Parathyroid adenoma (tissue), 2 donors: Measurements from ENCODE around the gene CBL.

Source experiments
- H2AFZ ChIP-seq: fragments of 300-600 bp; sonication (generic); one replicate; pipeline ENCODE4 v1.7.0; 2017; ENCODE audit warnings: antibody characterized with exemption, mild to moderate bottlenecking
- H3K27ac ChIP-seq: fragments of 300-600 bp; sonication (generic); one replicate; pipeline ENCODE4 v1.7.0; 2017
- H3K27me3 ChIP-seq: fragments of 300-600 bp; sonication (generic); one replicate; pipeline ENCODE4 v1.7.0; 2017; ENCODE audit warnings: low read length; ENCODE audit not compliant: control insufficient read depth, insufficient read depth
- H3K36me3 ChIP-seq: fragments of 300-600 bp; sonication (generic); one replicate; pipeline ENCODE4 v1.7.0; 2017; ENCODE audit warnings: low read length; ENCODE audit not compliant: control insufficient read depth, insufficient read depth
- H3K4me1 ChIP-seq: fragments of 300-600 bp; sonication (generic); one replicate; pipeline ENCODE4 v1.7.0; 2017; ENCODE audit warnings: control low read depth
- H3K4me2 ChIP-seq: fragments of 300-600 bp; sonication (generic); one replicate; pipeline ENCODE4 v1.7.0; 2017; ENCODE audit warnings: low read length
- H3K4me3 ChIP-seq: fragments of 300-600 bp; sonication (generic); one replicate; pipeline ENCODE4 v1.7.0; 2017; ENCODE audit warnings: low read depth, low read length
- H3K79me2 ChIP-seq: fragments of 300-600 bp; sonication (generic); one replicate; pipeline ENCODE4 v1.7.0; 2017; ENCODE audit warnings: control low read depth
- H3K9ac ChIP-seq: fragments of 300-600 bp; sonication (generic); one replicate; pipeline ENCODE4 v1.7.0; 2017; ENCODE audit warnings: mild to moderate bottlenecking
- H3K9me3 ChIP-seq: fragments of 300-600 bp; sonication (generic); one replicate; pipeline ENCODE4 v1.7.0; 2017; ENCODE audit warnings: low read length; ENCODE audit not compliant: control insufficient read depth
- CTCF ChIP-seq: fragments of 300-600 bp; sonication (generic); IDR thresholded peaks from one replicate; pipeline ENCODE4 v1.7.0; 2017; ENCODE audit warnings: antibody characterized with exemption, mild to moderate bottlenecking
- donor health status: primary hyperparathyroidism.

Gene CBL

DNA sequence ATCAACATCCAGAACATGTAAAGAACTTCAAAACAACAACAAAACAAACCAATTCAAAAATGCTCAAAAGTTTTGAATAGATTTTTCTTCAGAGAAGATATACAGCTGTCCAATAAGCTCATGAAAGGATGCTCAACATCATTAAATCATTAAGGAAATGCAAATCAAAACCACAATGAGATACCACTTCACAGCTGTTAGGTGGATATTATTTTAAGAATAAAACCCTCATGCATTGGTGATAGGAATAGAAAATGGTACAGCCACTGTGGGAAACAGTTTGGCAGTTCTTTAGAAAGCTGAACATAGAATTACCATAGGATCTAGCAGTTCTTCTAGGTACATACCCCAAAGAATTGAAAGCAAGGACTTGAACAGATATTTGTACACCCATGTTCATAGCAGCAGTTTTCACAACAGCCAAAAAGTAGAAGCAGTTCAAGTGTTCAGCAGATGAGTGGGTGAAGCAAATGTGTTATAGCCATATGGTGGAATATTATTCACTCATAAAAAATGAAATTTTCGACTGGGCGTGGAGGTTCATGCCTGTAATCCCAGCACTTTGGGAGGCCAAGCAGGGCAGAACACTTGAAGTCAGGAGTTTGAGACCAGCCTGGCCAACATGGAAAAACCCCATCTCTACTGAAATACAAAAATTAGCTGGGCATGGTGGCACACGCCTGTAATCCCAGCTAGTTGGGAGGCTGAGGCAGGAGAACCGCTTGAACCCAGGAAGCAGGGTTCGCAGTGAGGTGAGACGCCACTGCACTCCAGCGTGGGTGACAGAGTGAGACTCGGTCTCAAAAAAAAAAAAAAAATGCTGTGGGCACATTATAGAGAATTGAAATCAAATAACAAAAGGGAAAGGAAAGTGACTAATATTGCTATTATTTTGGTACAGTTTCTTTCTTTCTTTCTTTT, 42.9 kb downstream of the CBL start:
- Histone ChIP-seq H3K9me3 (no peaks in the 10 kb centered on the region), H3K79me2 (no peaks in the 10 kb centered on the region), H3K36me3 (no peaks in the 10 kb centered on the region), H2AFZ (no peak overlapping the region), H3K27me3 (no peaks in the 10 kb centered on the region), H3K4me3 (no peak overlapping the region), H3K27ac (no peak overlapping the region), H3K4me1 (no peaks in the 10 kb centered on the region), H3K4me2 (no peak overlapping the region), H3K9ac (no peak overlapping the region)
- TF ChIP-seq CTCF: no peak

DNA sequence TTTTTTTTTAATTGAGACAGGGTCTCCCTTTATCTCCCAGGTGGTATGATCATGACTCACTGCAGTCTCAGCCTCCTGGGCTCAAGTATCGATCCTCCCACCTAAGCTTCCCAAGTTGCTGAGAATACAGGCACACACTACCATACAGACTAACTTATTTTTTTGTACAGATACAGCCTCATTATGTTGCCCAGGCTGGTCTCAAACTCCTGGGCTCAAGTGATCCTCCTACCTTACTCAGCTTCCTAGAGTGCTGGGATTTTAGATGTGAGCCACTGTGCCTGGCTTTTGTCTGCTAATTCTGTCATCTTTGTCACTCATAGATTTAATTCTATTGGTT, 43.5 kb downstream of the CBL start:
- no peak overlapping the region for H3K4me2 ChIP-seq

DNA sequence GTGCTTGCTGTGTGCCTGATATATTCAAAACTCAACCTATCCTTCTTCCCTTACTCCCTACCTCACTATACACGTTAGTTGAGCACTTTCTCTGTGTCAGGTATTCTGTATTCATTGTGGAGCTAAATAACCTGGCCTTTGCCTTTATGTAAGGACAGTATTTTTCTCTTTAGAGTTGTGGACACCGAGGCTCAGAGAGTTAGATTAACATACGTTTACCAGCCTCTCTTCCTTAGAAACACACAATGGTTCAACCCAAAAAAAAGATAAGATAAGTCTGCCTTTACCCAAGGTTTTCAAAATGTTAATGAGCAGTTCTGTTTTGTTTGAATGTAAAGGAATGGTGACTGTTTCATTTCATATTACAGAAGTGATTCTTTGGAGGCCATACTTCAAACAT, 45.0 kb downstream of the CBL start:
- Histone ChIP-seq H3K4me3 (no peak overlapping the region), H3K79me2 (no peaks in the 10 kb centered on the region), H3K4me1 (no peaks in the 10 kb centered on the region), H3K36me3 (no peaks in the 10 kb centered on the region), H3K4me2 (no peak overlapping the region), H3K27ac (no peak overlapping the region), H3K9me3 (no peaks in the 10 kb centered on the region), H3K27me3 (no peaks in the 10 kb centered on the region), H2AFZ (no peak overlapping the region), H3K9ac (no peak overlapping the region)
- no peak for TF ChIP-seq CTCF

More for the DNA sequence above, 43.5 kb downstream of the CBL start:
- no peaks in the 10 kb centered on the region for H3K4me1 ChIP-seq
- H3K36me3 ChIP-seq: no peaks in the 10 kb centered on the region
- H3K27ac ChIP-seq: no peak overlapping the region
- no peaks in the 10 kb centered on the region for H3K9me3 ChIP-seq
- no peak overlapping the region for H3K9ac ChIP-seq
- H2AFZ ChIP-seq: no peak overlapping the region
- TF ChIP-seq CTCF: no peak
- no peak overlapping the region for H3K4me3 ChIP-seq
- H3K27me3 ChIP-seq: no peaks in the 10 kb centered on the region
- no peaks in the 10 kb centered on the region for H3K79me2 ChIP-seq

DNA sequence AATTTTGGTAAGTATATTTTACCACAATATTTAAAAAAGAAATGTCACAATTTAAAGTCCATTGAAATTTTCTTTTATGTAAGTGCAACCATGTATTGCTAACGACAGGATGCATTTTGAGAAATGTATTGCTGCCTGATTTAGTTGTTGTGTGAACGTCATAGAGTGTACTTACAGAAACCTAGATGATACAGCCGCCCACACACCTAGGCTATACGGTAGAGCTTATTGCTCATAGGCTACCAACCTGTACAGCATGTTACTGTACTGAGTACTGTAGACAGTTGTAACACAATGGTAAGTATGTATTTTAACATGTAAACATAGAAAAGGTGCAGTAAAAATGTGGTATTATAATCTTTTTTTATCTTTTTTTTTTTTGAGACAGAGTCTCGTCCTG, 48.1 kb downstream of the CBL start:
- no peaks in the 10 kb centered on the region for H3K36me3 ChIP-seq
- H3K4me2 ChIP-seq: no peak overlapping the region
- H3K4me1 ChIP-seq: no peaks in the 10 kb centered on the region
- no peak overlapping the region for H3K27ac ChIP-seq
- no peak overlapping the region for H2AFZ ChIP-seq
- H3K9me3 ChIP-seq: no peaks in the 10 kb centered on the region
- no peak overlapping the region for H3K9ac ChIP-seq
- H3K79me2 ChIP-seq: no peaks in the 10 kb centered on the region
- H3K27me3 ChIP-seq: no peaks in the 10 kb centered on the region
- TF ChIP-seq CTCF: no peak
- no peak overlapping the region for H3K4me3 ChIP-seq

- peaks cover 4% of the 10 kb centered on the region for H3K4me1 ChIP-seq
- no peak overlapping the region for H3K4me3 ChIP-seq
- H3K79me2 ChIP-seq: no peaks in the 10 kb centered on the region
- no peak for TF ChIP-seq CTCF
- no peak overlapping the region for H2AFZ ChIP-seq
- no peak overlapping the region for H3K4me2 ChIP-seq
- no peaks in the 10 kb centered on the region for H3K9me3 ChIP-seq
- no peak overlapping the region for H3K9ac ChIP-seq
- H3K27me3 ChIP-seq: no peaks in the 10 kb centered on the region
- H3K27ac ChIP-seq: no peak overlapping the region
- H3K36me3 ChIP-seq: no peaks in the 10 kb centered on the region
These were observed 52.0 kb downstream of the CBL start for GRCh38 chr11:119258180-119258579.
